DOHH2 (cell line): ENCODE data around the gene TMCC3.

Source experiments
- H3F3A ChIP-seq: fragments of 200-600 bp; sonication (generic), shearing (Covaris generic); 2 replicates; pipeline ENCODE4 v1.6.0; 2016; ENCODE audit warnings: antibody characterized with exemption, mild to moderate bottlenecking; ENCODE audit not compliant: control insufficient read depth, insufficient read depth
- H3K27ac ChIP-seq: fragments of 200-600 bp; sonication (generic); 2 replicates; pipeline ENCODE4 v1.5.1; 2014; ENCODE audit warnings: low read depth, mild to moderate bottlenecking, low read length, moderate library complexity
- H3K27me3 ChIP-seq: fragments of 200-600 bp; sonication (generic); 2 replicates; pipeline ENCODE4 v1.6.1; 2014; ENCODE audit warnings: mild to moderate bottlenecking, low read length, mixed read lengths; ENCODE audit not compliant: control insufficient read depth
- H3K36me3 ChIP-seq: fragments of 200-600 bp; sonication (generic); 2 replicates; pipeline ENCODE4 v1.6.1; 2014; ENCODE audit warnings: mild to moderate bottlenecking, low read length, moderate library complexity, mixed read lengths; ENCODE audit not compliant: control insufficient read depth
- H3K4me1 ChIP-seq: fragments of 200-600 bp; sonication (generic); 2 replicates; pipeline ENCODE4 v1.6.1; 2014; ENCODE audit warnings: mild to moderate bottlenecking, low read length, mixed read lengths; ENCODE audit not compliant: control insufficient read depth
- H3K4me2 ChIP-seq: fragments of 200-600 bp; sonication (generic); 2 replicates; pipeline ENCODE4 v1.6.0; 2014; ENCODE audit warnings: mild to moderate bottlenecking, low read length, moderate library complexity
- H3K4me3 ChIP-seq: fragments of 200-600 bp; sonication (generic); 2 replicates; pipeline ENCODE4 v1.5.1; 2014; ENCODE audit warnings: mild to moderate bottlenecking, low read length, mixed read lengths
- H3K79me2 ChIP-seq: fragments of 200-600 bp; sonication (generic); 2 replicates; pipeline ENCODE4 v1.6.1; 2014; ENCODE audit warnings: mild to moderate bottlenecking, low read length, mixed read lengths; ENCODE audit not compliant: control insufficient read depth
- H3K9me2 ChIP-seq: fragments of 200-600 bp; sonication (generic); replicated peaks from 2 replicates; pipeline ENCODE4 v1.6.1; 2014; ENCODE audit warnings: mild to moderate bottlenecking, low read length, mixed read lengths; ENCODE audit not compliant: control insufficient read depth
- H3K9me3 ChIP-seq: fragments of 200-600 bp; sonication (generic); 2 replicates; pipeline ENCODE4 v1.6.1; 2014; ENCODE audit warnings: antibody characterized with exemption, low read length, mixed read lengths; ENCODE audit not compliant: control insufficient read depth, insufficient read depth
- H4K20me1 ChIP-seq: fragments of 200-600 bp; sonication (generic); 2 replicates; pipeline ENCODE4 v1.6.0; 2014; ENCODE audit warnings: low read depth, mild to moderate bottlenecking, antibody characterized with exemption, low read length, moderate library complexity; ENCODE audit not compliant: control insufficient read depth, insufficient read depth
- EZH2phosphoT487 ChIP-seq: fragments of 200-600 bp; sonication (generic); IDR thresholded peaks from 2 replicates; pipeline ENCODE4 v1.6.1; 2017; ENCODE audit warnings: borderline replicate concordance, mild to moderate bottlenecking, antibody characterized with exemption, low read length, moderate library complexity, mixed read lengths
- TF ChIP-seq, protein P1 (sequence below): fragments of 200-600 bp; sonication (generic); IDR thresholded peaks from one replicate; pipeline ENCODE4 v1.5.1; 2014; ENCODE audit warnings: antibody characterized with exemption, mild to moderate bottlenecking, low read depth, low read length; ENCODE audit not compliant: poor library complexity, severe bottlenecking

Gene TMCC3

GRCh38 chr12:94575024-94575423 lies 75.3 kb downstream of the TMCC3 start:
- no peak overlapping the region for H3K4me3 ChIP-seq
- TF ChIP-seq EZH2phosphoT487 = no peak
- TF ChIP-seq, protein P1, sequence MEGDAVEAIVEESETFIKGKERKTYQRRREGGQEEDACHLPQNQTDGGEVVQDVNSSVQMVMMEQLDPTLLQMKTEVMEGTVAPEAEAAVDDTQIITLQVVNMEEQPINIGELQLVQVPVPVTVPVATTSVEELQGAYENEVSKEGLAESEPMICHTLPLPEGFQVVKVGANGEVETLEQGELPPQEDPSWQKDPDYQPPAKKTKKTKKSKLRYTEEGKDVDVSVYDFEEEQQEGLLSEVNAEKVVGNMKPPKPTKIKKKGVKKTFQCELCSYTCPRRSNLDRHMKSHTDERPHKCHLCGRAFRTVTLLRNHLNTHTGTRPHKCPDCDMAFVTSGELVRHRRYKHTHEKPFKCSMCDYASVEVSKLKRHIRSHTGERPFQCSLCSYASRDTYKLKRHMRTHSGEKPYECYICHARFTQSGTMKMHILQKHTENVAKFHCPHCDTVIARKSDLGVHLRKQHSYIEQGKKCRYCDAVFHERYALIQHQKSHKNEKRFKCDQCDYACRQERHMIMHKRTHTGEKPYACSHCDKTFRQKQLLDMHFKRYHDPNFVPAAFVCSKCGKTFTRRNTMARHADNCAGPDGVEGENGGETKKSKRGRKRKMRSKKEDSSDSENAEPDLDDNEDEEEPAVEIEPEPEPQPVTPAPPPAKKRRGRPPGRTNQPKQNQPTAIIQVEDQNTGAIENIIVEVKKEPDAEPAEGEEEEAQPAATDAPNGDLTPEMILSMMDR = no peak
- H4K20me1 ChIP-seq = no peaks in the 10 kb centered on the region
- no peaks in the 10 kb centered on the region for H3K9me3 ChIP-seq
- H3K27ac ChIP-seq = no peak overlapping the region
- no peaks in the 10 kb centered on the region for H3K9me2 ChIP-seq
- H3K27me3 ChIP-seq = no peaks in the 10 kb centered on the region
- no peak overlapping the region for H3K4me2 ChIP-seq
- no peaks in the 10 kb centered on the region for H3K4me1 ChIP-seq
- no peaks in the 10 kb centered on the region for H3F3A ChIP-seq
- no peaks in the 10 kb centered on the region for H3K79me2 ChIP-seq
- H3K36me3 ChIP-seq = no peaks in the 10 kb centered on the region

- Histone ChIP-seq H3K27ac (no peak overlapping the region), H4K20me1 (no peaks in the 10 kb centered on the region), H3K4me3 (no peak overlapping the region), H3K9me2 (no peaks in the 10 kb centered on the region), H3F3A (no peaks in the 10 kb centered on the region), H3K4me1 (no peaks in the 10 kb centered on the region), H3K79me2 (no peaks in the 10 kb centered on the region), H3K4me2 (no peak overlapping the region), H3K9me3 (no peaks in the 10 kb centered on the region), H3K27me3 (no peaks in the 10 kb centered on the region), H3K36me3 (no peaks in the 10 kb centered on the region)
- TF ChIP-seq EZH2phosphoT487 = no peak
- TF ChIP-seq, protein P1 = no peak
Measured at GRCh38 chr12:94571556-94571955, 78.8 kb downstream of the TMCC3 start.

DNA sequence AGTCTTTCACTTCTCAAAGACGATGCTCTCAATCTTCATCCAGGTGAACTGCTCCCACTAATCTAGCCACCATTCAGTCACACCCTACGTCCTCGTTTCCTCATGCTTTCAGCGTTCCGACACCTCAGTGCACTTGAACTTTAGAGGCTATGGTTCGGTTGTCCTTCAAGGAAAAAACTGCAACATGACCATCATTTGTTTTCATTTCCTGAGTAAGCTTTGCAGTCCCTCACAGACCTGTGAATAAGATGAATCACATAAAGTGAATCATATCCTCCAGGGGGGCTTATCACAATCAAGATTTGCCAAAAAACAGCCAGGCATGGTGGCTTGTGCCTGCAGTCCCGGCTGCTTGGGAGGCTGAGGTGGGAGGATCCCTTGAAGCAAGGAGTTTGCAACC lies 80.2 kb downstream of the TMCC3 start:
- no peak overlapping the region for H3K4me3 ChIP-seq
- no peak for TF ChIP-seq EZH2phosphoT487
- TF ChIP-seq, protein P1 = no peak
- no peaks in the 10 kb centered on the region for H3K27me3 ChIP-seq
- no peak overlapping the region for H3K4me2 ChIP-seq
- H3K9me3 ChIP-seq = no peaks in the 10 kb centered on the region
- no peaks in the 10 kb centered on the region for H3K36me3 ChIP-seq
- H3F3A ChIP-seq = no peaks in the 10 kb centered on the region
- H3K79me2 ChIP-seq = no peaks in the 10 kb centered on the region
- no peaks in the 10 kb centered on the region for H4K20me1 ChIP-seq
- H3K4me1 ChIP-seq = no peaks in the 10 kb centered on the region
- no peaks in the 10 kb centered on the region for H3K9me2 ChIP-seq
- H3K27ac ChIP-seq = no peak overlapping the region

- Histone ChIP-seq H3K4me2 (no peak overlapping the region), H3K4me3 (no peak overlapping the region), H3K4me1 (no peaks in the 10 kb centered on the region), H3K9me3 (no peaks in the 10 kb centered on the region), H3K9me2 (no peaks in the 10 kb centered on the region), H3K79me2 (no peaks in the 10 kb centered on the region), H3K27me3 (no peaks in the 10 kb centered on the region), H3K36me3 (no peaks in the 10 kb centered on the region), H3F3A (no peaks in the 10 kb centered on the region), H3K27ac (no peak overlapping the region), H4K20me1 (no peaks in the 10 kb centered on the region)
- TF ChIP-seq, protein P1 = no peak
- no peak for TF ChIP-seq EZH2phosphoT487
Measured at GRCh38 chr12:94567761-94568160, 82.6 kb downstream of the TMCC3 start.
